Liver (tissue), 9 donors: ENCODE measurements around the gene EML4. TPM values are rescaled to one million over a fixed set of nuclear protein-coding genes. Genes with fewer than 3 reads are reported as not detected.

Experiments used
- DNase-seq: peaks from one replicate; pipeline ENCODE4 v3.0.0-alpha.2; 2017; ENCODE audit warnings: low spot score
- H3K27ac ChIP-seq, 2 donors: one replicate each; pipeline ENCODE4 v1.7.0; 2013; ENCODE audit warnings: inconsistent platforms in 2 of 2, low read length in 2 of 2, control low read depth in 1 of 2, low read depth in 1 of 2, mild to moderate bottlenecking in 1 of 2
- H3K27me3 ChIP-seq, 4 donors: one replicate each; pipeline versions ENCODE4 v1.6.1 to v1.7.0; 2013; ENCODE audit warnings: low read length in 3 of 4, inconsistent platforms in 1 of 4, mild to moderate bottlenecking in 1 of 4, moderate library complexity in 1 of 4; ENCODE audit not compliant: control insufficient read depth in 4 of 4, insufficient read depth in 4 of 4
- H3K36me3 ChIP-seq, 4 donors: one replicate each; pipeline versions ENCODE4 v1.6.1 to v1.7.0; 2013; ENCODE audit warnings: low read length in 3 of 4, mild to moderate bottlenecking in 3 of 4, low read depth in 1 of 4, moderate library complexity in 1 of 4; ENCODE audit not compliant: control insufficient read depth in 4 of 4, insufficient read depth in 3 of 4
- H3K4me1 ChIP-seq, 4 donors: one replicate each; pipeline versions ENCODE4 v1.6.1 to v1.7.0; 2013; ENCODE audit warnings: low read length in 3 of 4, mild to moderate bottlenecking in 3 of 4, moderate library complexity in 1 of 4; ENCODE audit not compliant: control insufficient read depth in 4 of 4, insufficient read depth in 4 of 4
- H3K4me3 ChIP-seq, 3 donors: one replicate each; pipeline versions ENCODE4 v1.6.1 to v1.7.0; 2013; ENCODE audit warnings: low read length in 3 of 3, control low read depth in 1 of 3, low read depth in 1 of 3, mild to moderate bottlenecking in 1 of 3
- H3K9ac ChIP-seq, 2 donors: one replicate each; pipeline ENCODE4 v1.7.0; 2013; ENCODE audit warnings: low read length in 2 of 2, mild to moderate bottlenecking in 2 of 2, moderate library complexity in 2 of 2, control low read depth in 1 of 2, low read depth in 1 of 2
- H3K9me3 ChIP-seq, 4 donors: one replicate each; pipeline versions ENCODE4 v1.6.1 to v1.7.0; 2013; ENCODE audit warnings: low read length in 3 of 4; ENCODE audit not compliant: control insufficient read depth in 4 of 4
- EGR1 ChIP-seq, 2 donors: IDR thresholded peaks; 2 replicates each; pipeline ENCODE4 v1.6.1; 2016 to 2018; ENCODE audit warnings: antibody characterized with exemption in 2 of 2, low read depth in 2 of 2
- FOXA1 ChIP-seq: IDR thresholded peaks from 2 replicates; pipeline ENCODE4 v1.6.1; 2016; ENCODE audit warnings: antibody characterized with exemption
- FOXA2 ChIP-seq: IDR thresholded peaks from 2 replicates; pipeline ENCODE4 v1.6.1; 2016; ENCODE audit warnings: antibody characterized with exemption
- GABPA ChIP-seq, 2 donors: IDR thresholded peaks in 1 of 2; conservative IDR thresholded peaks in 1 of 2; 2 replicates each; pipeline ENCODE4 v1.6.1; 2016; ENCODE audit warnings: antibody characterized with exemption in 2 of 2, mild to moderate bottlenecking in 1 of 2, moderate library complexity in 1 of 2
- HNF4A ChIP-seq, 2 donors: conservative IDR thresholded peaks; 2 replicates each; pipeline ENCODE4 v1.6.1; 2016; ENCODE audit warnings: antibody characterized with exemption in 2 of 2, mild to moderate bottlenecking in 2 of 2
- HNF4G ChIP-seq: IDR thresholded peaks from 2 replicates; pipeline ENCODE4 v1.6.1; 2016; ENCODE audit warnings: antibody characterized with exemption
- JUND ChIP-seq, 2 donors: IDR thresholded peaks; 2 replicates each; pipeline ENCODE4 v1.6.1; 2016; ENCODE audit warnings: antibody characterized with exemption in 2 of 2
- NR2F2 ChIP-seq: IDR thresholded peaks from 2 replicates; pipeline ENCODE4 v1.6.1; 2016; ENCODE audit warnings: antibody characterized with exemption
- RAD21 ChIP-seq, 2 donors: IDR thresholded peaks; 2 replicates each; pipeline ENCODE4 v1.6.1; 2016; ENCODE audit warnings: antibody characterized with exemption in 2 of 2, mild to moderate bottlenecking in 2 of 2
- REST ChIP-seq: IDR thresholded peaks from 2 replicates; pipeline ENCODE4 v1.6.1; 2016; ENCODE audit warnings: antibody characterized with exemption, mild to moderate bottlenecking
- SP1 ChIP-seq: IDR thresholded peaks from 2 replicates; pipeline ENCODE4 v1.6.1; 2018; ENCODE audit warnings: antibody characterized with exemption, mild to moderate bottlenecking
- YY1 ChIP-seq: IDR thresholded peaks from 2 replicates; pipeline ENCODE4 v1.6.1; 2016; ENCODE audit warnings: antibody characterized with exemption, mild to moderate bottlenecking
- WGBS: extraction: QIAGEN DNeasy Blood & Tissue Kit; methylation state at CpG from one replicate; pipeline ENCODE4 v1.1.7; 2013; 5-methylcytosine and 5-hydroxymethylcytosine counted together
- polyA plus RNA-seq, 2 donors: library from polyadenylated mRNA; stranded (reverse) in 1 of 2; unstranded in 1 of 2; fragments of 200-250 nt in 1 of 2; fragments of >200 nt in 1 of 2; fragmentation: Nextera tagmentation in 1 of 2; extraction: Ambion mirVana in 1 of 2; gene quantifications; one replicate each; pipeline versions ENCODE4 v1.2.1 to v1.2.3, GENCODE V29; 2013 to 2015
- total RNA-seq, 2 donors: library from RNA; depleted of rRNA; stranded (reverse); fragments of >200 nt; gene quantifications; one replicate each; pipeline ENCODE4 v1.2.3, GENCODE V29; 2014
- TF ChIP-seq, protein P1 (sequence below): IDR thresholded peaks from 2 replicates; pipeline ENCODE4 v1.6.1; 2016; ENCODE audit warnings: antibody characterized with exemption
- TF ChIP-seq, protein P2 (sequence below): IDR thresholded peaks from 2 replicates; pipeline ENCODE4 v1.6.1; 2016; ENCODE audit warnings: antibody characterized with exemption
- TF ChIP-seq, protein P3 (sequence below): IDR thresholded peaks from 2 replicates; pipeline ENCODE4 v1.6.1; 2016; ENCODE audit warnings: antibody characterized with exemption
- TF ChIP-seq, protein P4 (sequence below): fragments of 150-350 bp; IDR thresholded peaks from 2 replicates; pipeline ENCODE4 v1.5.1; 2017; ENCODE audit warnings: improper control_type of control experiment, low read depth, low read length; ENCODE audit not compliant: missing input control
- donor health status: healthy.
- donor health status: healthy.
- donor health status: healthy.
- donor health status: healthy.
- donor health status: healthy.

The EML4 gene
- total RNA-seq = 10 to 100 TPM; 34.5 to 49.6 TPM
- polyA plus RNA-seq = 10 to 100 TPM; 12.8 to 35.1 TPM

- Histone ChIP-seq H3K27me3 (no peaks in the 10 kb centered on the region), H3K27ac (peak within 1 kb of the TSS; percentile 94 to 97), H3K4me1 (peaks cover 10 to 31% (median 13%) of the 10 kb centered on the region in 4 donors), H3K4me3 (peak within 1 kb of the TSS; percentile 89 to 98 (median 97)), H3K9ac (peak within 1 kb of the TSS; percentile 85 to 94), H3K9me3 (no peaks in the 10 kb centered on the region), H3K36me3 (no peaks in the 10 kb centered on the region)
- DNase-seq = peak; percentile 98
- under 1% methylated on average over 88 of the region's 88 CpGs for WGBS
- TF ChIP-seq YY1 (peak; percentile 65), FOXA1 (no peak), FOXA2 (no peak), RAD21 (IDR thresholded peaks at IDR 0.05) (peak in 1 of 2 donors; percentile 24), JUND (IDR thresholded peaks at IDR 0.05) (no peak), EGR1 (IDR thresholded peaks at IDR 0.05; ENCODE audit: low read depth in 2 of 2) (no peak), SP1 (peak; percentile 27)
- TF ChIP-seq, protein P1, sequence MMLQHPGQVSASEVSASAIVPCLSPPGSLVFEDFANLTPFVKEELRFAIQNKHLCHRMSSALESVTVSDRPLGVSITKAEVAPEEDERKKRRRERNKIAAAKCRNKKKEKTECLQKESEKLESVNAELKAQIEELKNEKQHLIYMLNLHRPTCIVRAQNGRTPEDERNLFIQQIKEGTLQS = no peak
- TF ChIP-seq, protein P2, sequence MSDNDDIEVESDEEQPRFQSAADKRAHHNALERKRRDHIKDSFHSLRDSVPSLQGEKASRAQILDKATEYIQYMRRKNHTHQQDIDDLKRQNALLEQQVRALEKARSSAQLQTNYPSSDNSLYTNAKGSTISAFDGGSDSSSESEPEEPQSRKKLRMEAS = no peak
These were observed at the start of gene EML4 for GRCh38 chr2:42169100-42169873. TSS of gene EML4 (plus strand) at chr2:42169353. CDS start at chr2:42169612, 259 bp downstream.

- H3K9me3 ChIP-seq = no peaks in the 10 kb centered on the region
- no peaks in the 10 kb centered on the region for H3K27me3 ChIP-seq
- H3K36me3 ChIP-seq = no peaks in the 10 kb centered on the region
- peaks cover 0 to 5% (median 1%) of the 10 kb centered on the region in 4 donors for H3K4me1 ChIP-seq
- TF ChIP-seq EGR1 (IDR thresholded peaks at IDR 0.05; ENCODE audit: low read depth in 2 of 2) = no peak
- TF ChIP-seq HNF4A (conservative IDR thresholded peaks at IDR 0.05) = no peak
- no peak for TF ChIP-seq YY1
- TF ChIP-seq RAD21 (IDR thresholded peaks at IDR 0.05) = no peak
- no peak for TF ChIP-seq FOXA2
- no peak for TF ChIP-seq GABPA (IDR thresholded peaks at IDR 0.05 in 1 of 2, conservative IDR thresholded peaks at IDR 0.05 in 1 of 2)
- TF ChIP-seq, protein P2 = no peak
- TF ChIP-seq, protein P3, sequence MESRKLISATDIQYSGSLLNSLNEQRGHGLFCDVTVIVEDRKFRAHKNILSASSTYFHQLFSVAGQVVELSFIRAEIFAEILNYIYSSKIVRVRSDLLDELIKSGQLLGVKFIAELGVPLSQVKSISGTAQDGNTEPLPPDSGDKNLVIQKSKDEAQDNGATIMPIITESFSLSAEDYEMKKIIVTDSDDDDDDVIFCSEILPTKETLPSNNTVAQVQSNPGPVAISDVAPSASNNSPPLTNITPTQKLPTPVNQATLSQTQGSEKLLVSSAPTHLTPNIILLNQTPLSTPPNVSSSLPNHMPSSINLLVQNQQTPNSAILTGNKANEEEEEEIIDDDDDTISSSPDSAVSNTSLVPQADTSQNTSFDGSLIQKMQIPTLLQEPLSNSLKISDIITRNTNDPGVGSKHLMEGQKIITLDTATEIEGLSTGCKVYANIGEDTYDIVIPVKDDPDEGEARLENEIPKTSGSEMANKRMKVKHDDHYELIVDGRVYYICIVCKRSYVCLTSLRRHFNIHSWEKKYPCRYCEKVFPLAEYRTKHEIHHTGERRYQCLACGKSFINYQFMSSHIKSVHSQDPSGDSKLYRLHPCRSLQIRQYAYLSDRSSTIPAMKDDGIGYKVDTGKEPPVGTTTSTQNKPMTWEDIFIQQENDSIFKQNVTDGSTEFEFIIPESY = no peak
- TF ChIP-seq REST = no peak
- TF ChIP-seq, protein P1 = no peak
- no peak for TF ChIP-seq JUND (IDR thresholded peaks at IDR 0.05)
- TF ChIP-seq SP1 = no peak
- TF ChIP-seq HNF4G = no peak
- TF ChIP-seq, protein P4, sequence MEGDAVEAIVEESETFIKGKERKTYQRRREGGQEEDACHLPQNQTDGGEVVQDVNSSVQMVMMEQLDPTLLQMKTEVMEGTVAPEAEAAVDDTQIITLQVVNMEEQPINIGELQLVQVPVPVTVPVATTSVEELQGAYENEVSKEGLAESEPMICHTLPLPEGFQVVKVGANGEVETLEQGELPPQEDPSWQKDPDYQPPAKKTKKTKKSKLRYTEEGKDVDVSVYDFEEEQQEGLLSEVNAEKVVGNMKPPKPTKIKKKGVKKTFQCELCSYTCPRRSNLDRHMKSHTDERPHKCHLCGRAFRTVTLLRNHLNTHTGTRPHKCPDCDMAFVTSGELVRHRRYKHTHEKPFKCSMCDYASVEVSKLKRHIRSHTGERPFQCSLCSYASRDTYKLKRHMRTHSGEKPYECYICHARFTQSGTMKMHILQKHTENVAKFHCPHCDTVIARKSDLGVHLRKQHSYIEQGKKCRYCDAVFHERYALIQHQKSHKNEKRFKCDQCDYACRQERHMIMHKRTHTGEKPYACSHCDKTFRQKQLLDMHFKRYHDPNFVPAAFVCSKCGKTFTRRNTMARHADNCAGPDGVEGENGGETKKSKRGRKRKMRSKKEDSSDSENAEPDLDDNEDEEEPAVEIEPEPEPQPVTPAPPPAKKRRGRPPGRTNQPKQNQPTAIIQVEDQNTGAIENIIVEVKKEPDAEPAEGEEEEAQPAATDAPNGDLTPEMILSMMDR = no peak
- TF ChIP-seq FOXA1 = no peak
- no peak for TF ChIP-seq NR2F2
- H3K27ac ChIP-seq = no peak overlapping the region
- H3K4me3 ChIP-seq = no peak overlapping the region
- DNase-seq = no peak
- H3K9ac ChIP-seq = peak overlapping the region in 1 of 2 donors; percentile 43
These were observed 45.7 kb upstream of the EML4 start for GRCh38 chr2:42123426-42123825.
